GM12874 (cell line): ENCODE measurements around the gene HK2.

ENCODE experiments used
- TF ChIP-seq, protein P1 (sequence below): IDR thresholded peaks from 2 replicates; pipeline ENCODE4 v1.5.1; 2011; ENCODE audit warnings: low read depth, mild to moderate bottlenecking, control low read depth, low read length, moderate library complexity; ENCODE audit not compliant: insufficient read depth

The HK2 gene

DNA sequence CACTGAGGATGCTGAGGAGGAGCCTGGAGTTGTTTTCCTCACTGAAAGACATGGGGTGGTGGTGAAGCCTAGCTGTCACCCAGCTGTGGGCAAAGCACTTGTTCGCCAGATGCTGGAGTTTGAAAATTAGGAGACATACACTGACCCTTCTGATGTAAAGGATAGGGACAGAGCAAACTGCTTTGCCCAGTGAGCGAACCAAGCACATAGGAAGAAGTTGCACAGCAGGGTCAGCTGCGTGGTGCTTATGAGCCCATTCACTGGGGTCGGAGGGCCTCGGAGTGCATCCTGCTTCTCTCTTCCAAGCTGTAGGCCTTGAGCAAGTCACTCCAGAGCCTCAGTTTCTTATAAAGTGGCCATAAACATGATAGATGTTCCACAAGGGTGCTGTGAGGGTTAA is 50.9 kb downstream of the HK2 start:
- TF ChIP-seq, protein P1, sequence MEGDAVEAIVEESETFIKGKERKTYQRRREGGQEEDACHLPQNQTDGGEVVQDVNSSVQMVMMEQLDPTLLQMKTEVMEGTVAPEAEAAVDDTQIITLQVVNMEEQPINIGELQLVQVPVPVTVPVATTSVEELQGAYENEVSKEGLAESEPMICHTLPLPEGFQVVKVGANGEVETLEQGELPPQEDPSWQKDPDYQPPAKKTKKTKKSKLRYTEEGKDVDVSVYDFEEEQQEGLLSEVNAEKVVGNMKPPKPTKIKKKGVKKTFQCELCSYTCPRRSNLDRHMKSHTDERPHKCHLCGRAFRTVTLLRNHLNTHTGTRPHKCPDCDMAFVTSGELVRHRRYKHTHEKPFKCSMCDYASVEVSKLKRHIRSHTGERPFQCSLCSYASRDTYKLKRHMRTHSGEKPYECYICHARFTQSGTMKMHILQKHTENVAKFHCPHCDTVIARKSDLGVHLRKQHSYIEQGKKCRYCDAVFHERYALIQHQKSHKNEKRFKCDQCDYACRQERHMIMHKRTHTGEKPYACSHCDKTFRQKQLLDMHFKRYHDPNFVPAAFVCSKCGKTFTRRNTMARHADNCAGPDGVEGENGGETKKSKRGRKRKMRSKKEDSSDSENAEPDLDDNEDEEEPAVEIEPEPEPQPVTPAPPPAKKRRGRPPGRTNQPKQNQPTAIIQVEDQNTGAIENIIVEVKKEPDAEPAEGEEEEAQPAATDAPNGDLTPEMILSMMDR: no peak

DNA sequence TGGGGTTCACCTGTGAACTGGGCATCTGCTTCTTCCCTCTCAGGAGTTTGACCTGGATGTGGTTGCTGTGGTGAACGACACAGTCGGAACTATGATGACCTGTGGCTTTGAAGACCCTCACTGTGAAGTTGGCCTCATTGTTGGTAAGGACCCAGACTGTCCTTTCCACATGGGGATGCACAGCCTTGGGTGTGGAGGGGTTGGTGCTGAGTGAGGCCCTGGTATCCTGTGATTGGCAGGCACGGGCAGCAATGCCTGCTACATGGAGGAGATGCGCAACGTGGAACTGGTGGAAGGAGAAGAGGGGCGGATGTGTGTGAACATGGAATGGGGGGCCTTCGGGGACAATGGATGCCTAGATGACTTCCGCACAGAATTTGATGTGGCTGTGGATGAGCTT is 52.3 kb downstream of the HK2 start:
- TF ChIP-seq, protein P1: no peak

DNA sequence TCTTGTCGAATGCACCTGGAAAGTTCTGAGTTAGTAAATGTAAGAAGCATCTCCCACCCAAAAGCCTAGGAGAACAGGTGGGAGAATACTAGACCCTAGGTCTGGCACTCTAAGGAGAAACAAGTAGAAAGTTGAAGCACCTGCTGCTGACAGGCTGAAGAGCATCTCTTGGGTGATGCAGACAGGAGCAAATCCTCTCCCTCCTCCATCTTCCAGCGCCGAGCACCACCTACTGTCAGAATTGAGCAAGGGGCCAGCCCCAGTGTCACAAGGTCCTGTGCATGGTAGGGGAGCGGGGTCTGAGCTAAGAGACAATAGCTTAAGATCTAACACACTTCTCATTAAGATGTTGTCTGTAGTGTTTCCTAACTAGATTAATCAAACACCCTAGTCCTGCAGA is 52.9 kb downstream of the HK2 start:
- TF ChIP-seq, protein P1: no peak

DNA sequence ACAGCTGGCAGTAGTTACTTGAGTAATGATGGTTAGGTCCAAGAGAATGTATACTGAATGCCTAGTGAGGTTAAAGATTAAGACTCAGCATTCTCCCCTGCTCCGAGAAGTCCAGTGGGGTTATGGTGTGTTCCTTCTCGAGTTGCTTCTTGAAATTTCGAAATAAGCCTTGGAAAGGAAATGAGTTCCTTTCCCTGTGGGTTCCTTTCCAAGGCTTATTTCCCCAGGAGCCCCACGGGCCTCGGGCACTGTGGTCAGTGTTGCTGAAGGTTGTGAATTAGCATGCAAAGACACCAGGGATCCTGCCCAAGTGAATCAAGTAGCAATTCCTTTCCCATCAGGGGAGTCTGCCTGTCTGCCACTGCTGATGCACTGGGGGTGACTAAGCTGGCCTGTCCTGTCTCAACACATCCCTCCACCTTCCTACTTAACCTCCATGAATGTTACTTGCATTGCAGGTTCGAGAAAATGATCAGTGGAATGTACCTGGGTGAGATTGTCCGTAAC is 53.6 kb downstream of the HK2 start:
- TF ChIP-seq, protein P1: no peak

DNA sequence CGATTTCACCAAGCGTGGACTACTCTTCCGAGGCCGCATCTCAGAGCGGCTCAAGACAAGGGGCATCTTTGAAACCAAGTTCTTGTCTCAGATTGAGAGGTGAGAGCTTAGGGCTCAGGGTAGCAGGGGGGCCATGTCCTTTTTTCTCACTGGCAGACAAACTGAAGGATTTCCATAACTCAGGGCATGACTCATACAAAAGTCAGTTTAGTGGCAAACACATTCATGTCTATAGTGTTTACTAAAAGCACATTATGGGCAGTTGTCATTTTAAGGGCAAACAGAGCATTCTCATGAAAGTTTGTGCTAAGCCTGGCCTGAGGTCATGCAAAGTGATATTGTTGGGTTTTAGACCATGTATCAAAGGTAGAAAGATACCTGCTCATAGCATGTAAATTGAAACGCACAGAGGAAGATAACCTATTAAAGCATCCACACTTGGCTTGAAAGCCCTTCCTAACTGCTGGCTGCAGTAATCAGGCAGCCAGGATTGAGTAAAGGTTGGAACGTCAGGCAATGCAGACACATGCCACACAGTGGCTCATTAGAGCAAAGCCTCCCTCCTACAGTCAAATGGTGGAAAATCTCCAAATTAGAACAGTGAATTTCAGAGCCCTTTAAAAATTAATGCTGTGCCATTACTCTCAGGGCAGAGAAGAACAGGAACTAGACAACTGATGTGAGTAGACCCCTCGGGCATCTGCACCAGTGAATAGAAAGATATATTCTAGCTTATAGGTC is 54.2 kb downstream of the HK2 start:
- TF ChIP-seq, protein P1: no peak

DNA sequence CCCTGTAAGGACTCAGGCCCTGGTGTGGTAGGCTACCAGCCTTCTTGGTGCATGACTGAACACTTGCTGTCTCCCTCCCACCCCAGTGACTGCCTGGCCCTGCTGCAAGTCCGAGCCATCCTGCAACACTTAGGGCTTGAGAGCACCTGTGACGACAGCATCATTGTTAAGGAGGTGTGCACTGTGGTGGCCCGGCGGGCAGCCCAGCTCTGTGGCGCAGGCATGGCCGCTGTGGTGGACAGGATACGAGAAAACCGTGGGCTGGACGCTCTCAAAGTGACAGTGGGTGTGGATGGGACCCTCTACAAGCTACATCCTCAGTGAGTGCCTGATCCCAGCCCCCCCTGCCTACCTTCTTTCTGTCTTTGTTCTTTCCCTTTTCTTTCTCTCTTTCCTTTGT is 55.2 kb downstream of the HK2 start:
- TF ChIP-seq, protein P1: no peak

DNA sequence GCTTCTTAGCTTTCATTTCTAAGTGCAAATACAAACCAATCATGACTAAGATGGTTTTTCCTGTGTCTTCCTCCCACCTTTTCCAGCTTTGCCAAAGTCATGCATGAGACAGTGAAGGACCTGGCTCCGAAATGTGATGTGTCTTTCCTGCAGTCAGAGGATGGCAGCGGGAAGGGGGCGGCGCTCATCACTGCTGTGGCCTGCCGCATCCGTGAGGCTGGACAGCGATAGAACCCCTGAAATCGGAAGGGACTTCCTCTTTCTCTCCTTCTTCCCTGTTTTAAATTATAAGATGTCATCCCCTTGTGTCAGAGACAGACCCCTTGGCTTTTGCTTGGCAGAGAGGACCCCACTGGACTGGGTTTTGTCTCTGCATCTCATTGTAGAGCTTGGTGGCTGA is 56.8 kb downstream of the HK2 start:
- TF ChIP-seq, protein P1: no peak
